ENCODE measurements around the gene REXO5.
"Not testable (repeated sequence)": the region's sequence is repeated elsewhere in the genome, so short reads cannot be mapped to it uniquely, and the experiment has no call there.

REXO5 gene

DNA sequence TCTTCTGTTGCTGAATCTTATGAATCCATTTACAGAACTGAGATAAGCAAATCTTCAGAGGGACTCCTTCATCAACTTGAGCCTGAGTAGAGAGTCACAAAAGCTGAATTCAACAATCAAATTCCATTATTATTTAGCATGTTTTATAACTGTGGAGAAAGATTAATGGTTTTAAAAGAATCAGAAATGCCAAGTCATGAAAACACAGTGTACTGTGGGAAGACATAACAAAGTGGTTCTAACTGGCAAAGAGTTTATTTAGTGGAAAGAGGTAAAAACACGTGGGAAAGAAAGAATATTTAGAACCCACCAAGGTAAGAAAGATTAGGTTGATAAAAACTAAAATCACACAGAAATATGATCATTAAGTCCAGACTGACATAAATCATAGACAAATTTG, 5.0 kb upstream of the REXO5 start:
- no peak for DNase-seq

DNA sequence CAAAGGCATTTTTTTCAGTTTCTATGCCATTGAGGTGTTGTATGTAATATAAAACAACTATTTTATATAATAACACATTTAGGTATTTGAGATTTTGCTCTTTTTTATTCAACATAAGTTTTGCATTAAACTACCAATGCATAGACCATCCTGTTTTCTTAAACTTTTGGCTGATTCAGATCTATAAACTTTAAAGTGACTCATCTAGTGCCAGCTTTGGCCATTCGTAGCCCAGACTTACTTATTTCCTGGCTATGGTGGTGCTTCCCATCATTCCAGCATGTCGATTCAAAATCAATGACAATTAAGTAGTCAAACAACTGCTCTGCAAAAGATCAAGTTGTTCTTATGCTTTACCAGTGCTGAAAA, 3.2 kb upstream of the REXO5 start:
- no peak for DNase-seq

DNA sequence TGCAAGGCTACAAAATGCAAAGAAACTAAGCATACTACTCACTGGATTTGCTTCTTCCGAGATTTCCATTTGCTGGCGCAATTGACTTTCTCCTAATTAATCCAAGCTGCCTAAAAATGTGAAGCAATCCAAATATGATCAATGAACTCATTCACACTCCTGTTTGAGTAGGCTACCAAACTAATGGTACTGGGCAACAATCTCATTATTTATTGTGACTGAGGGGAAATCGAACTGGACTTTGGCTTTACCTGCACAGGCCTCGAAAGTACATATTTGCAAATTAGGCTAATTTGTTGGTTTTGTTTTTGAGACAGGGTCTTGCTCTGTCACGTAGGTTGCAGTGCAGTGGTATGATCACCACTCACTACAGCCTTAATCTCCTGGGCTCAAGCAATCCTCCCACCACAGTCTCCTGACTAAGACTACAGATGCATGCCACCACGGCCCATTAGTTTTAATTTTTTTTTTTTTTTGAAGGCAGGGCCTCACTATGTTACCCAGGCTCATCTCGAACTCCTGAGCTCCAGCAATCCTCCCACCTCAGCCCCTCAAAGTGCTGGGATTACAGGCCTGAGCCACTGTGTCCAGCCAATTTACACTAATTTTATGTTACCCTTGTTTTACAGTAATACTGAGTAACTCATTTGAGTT, 2.6 kb upstream of the REXO5 start:
- no peak for DNase-seq

DNA sequence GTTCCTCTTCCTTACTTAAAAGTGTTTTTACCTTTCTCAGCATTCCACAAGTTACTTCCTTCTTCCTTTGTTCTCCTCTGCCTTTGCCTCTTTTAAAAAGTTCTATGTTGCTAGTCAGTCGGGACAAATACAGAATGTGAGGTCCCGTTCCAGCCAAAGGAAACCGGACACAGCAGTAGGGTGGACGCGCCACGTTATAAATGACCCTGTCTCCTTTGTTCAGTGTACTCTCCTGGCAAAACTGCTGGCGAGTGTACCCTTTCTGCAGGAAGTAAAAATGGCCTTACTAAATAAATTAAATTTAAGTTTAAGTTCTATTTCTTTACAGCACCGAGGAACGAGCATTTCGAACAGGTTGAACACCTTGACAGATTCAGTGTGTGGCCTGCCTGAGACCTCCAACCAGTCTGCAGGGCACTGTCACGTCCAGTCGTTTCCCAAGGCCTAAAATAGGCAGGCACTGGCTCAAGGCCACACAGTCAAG, 601 bp upstream of the REXO5 start:
- not testable (repeated sequence) for DNase-seq

- no peak for DNase-seq
Observed at GRCh38 chr16:20807862-20808261, 1.5 kb downstream of the REXO5 start.

- DNase-seq = no peak
Observed at GRCh38 chr16:20811889-20812439, 5.6 kb downstream of the REXO5 start.

GRCh38 chr16:20812510-20812909, 6.2 kb downstream of the REXO5 start:
- no peak for DNase-seq

DNA sequence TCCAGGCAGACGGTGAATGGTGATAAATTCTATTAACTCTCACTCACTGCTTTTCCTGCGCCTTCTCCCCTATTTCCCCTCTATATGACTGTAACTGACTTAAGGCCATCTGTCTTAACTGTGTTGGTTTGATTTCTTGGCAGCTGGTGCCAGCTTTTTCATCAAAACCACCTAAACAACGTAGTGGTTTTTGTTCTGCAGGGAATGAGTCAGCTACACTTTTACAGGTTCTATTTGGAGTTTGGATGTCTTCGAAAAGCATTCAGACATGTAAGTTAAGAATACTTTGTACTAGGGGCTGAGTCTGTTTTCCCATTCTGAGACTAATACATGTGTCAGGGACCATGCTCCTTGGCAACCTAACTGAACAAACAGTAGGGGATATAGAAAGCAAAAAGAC, 8.5 kb downstream of the REXO5 start:
- DNase-seq = no peak

- DNase-seq = no peak
Observed at GRCh38 chr16:20818929-20819585, 12.7 kb downstream of the REXO5 start.

- DNase-seq = no peak
Observed at GRCh38 chr16:20821682-20822081, 15.4 kb downstream of the REXO5 start.

GRCh38 chr16:20822521-20823325, 16.4 kb downstream of the REXO5 start:
- no peak for DNase-seq

DNA sequence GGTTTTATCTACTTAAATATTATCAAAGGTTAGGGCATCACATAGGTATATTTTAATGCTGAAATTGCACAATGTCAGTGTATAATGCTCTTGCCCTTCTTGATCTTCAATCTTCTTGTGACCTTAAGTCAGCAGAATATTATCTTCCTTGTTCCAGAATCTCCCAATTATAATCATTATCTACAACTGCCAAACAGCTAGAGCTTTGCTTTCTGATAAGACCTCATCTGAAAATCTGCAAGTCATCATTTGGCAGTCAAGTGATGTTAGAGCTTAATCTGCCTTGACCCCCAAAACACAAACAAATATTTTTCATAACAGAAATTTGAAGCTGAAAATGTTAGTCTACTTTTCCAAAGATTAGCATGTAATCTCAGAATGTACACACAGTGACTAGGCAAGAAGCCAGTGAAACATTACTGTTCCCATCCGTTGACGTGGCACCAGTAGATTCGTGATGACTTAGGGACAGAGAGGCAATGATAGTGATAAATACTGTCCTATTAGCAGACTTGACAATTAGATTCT, 19.8 kb downstream of the REXO5 start:
- DNase-seq = no peak

GRCh38 chr16:20829536-20829935, 23.2 kb downstream of the REXO5 start:
- DNase-seq = no peak

DNA sequence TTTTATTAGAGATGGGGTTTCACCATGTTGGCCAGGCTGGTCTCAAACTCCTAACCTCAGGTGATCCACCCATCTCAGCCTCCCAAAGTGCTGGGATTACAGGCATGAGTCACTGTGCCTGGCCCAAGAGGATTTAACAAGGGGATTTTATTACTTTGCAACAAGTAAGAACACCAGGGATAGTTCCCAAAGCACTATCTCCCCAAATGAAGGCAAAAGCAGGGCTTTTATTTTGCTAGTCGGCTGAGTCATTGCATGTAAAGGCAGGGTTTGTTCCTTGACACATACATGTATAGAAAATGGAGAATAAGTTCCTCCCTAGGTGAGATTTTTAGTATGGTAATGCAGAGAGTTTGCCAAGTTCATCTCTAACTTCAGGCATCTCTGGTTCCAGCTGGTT, 24.0 kb downstream of the REXO5 start:
- DNase-seq = no peak

DNA sequence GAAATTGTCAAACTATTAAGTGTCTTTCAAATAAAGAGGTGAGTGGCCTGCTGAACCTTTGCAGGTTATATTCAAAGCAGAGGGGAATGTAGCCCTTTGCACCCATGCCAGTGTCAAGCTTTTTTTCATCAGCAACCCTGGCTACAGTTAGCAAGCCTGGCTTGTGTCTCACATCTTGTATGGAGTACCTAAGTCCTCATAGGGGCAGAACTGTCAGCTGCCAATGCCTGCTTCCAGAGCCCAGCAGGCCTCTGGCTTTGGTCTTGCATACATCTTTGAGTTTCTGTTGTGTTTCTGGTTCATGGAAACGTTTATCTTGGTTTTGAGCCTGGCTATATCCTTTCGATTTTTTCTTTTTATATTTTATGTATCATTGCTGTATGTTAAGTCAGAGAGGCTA, 26.8 kb downstream of the REXO5 start:
- no peak for DNase-seq

- no peak for DNase-seq
Observed at GRCh38 chr16:20838240-20838639, 31.9 kb downstream of the REXO5 start.

DNA sequence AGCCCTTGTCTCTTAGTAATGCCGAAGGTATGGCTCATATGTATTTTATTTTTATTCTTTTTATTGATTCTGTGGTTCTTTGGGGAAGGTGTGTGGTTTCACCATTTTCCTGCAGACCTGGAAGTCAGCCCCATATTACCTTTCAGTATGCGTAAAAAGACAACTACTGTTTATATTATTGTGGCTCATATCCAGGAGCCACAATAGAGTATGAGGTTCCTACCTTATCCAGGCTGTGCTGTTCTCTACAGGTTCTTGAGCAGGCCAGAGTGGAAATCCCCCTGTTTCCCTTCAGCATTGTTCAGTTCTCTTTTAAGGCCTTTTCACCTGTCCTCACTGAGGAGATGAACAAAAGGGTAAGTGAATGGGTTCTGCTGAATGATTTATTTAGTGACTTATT, 33.2 kb downstream of the REXO5 start:
- DNase-seq = no peak

DNA sequence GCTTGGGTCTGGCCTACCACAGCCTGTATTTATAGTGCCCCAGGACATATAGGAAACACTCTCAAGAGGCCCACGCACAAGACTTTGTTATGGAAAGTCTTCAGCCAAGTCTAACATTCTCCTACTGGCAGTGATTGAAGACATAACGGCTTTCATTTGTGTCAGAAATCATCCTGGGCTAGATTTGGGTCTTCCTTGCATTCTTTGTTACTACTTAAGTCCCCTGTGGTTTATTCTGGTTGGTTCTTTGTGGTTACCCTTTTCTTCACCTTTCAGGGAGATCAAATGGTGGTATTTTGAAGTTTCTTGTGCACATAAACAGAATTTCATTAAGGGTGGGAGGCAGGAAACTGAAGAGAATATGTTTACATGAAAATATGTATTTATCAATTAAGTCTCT, 37.7 kb downstream of the REXO5 start:
- DNase-seq = no peak

DNA sequence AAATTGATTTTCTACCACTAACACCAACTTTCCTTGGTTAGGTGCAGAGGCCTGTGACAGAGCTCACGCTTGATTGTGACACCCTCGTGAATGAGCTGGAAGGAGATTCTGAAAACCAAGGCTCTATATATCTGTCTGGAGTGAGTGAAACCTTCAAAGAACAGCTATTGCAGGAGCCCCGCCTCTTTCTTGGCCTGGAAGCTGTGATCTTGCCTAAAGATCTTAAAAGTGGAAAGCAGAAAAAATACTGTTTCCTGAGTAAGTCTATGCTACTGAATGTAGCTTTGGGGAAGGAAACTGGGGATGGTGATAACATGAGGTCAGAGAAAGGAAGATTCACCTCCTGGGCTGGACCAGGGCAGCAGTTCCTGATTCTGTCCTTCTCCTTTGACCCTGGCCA, 38.3 kb downstream of the REXO5 start:
- peak; percentile 27 for DNase-seq

DNA sequence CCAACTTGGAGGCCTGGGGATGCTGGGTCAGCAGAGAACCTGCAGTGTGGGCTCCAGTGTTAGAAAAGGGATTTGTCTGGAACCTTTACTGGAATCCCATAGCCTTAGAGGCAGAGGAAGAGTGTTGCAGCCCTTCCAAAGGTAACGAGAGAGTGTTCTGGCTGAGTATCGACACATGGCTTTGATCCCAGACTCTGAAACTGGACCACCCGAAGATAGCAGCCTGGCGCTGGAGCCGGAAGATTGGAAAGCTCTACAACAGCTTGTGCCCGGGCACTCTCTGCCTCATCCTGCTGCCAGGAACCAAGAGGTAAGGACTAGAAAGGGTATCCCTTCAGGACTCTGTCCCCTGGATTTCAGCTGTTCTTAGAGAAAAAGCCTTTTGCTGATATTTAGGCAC, 39.7 kb downstream of the REXO5 start:
- DNase-seq = no peak

DNA sequence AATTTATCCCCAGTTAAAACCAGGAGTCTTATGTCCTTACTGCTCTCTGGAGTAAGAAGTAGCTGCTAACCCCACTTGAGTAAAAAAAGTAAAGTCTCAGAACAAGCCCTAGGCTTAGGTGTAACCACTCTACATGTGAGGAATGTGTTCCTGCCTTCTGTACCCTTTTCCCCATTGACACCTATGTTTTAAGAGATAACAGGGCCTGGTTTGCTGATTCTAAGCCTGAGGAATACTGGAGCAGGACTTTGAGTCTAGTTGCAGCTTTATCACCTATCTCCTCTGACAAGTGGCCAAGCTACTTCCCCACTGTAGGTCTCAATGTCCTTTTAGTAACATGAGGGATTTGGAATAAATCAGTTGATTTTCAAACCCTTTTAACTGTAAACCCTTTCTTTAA, 40.2 kb downstream of the REXO5 start:
- no peak for DNase-seq

DNA sequence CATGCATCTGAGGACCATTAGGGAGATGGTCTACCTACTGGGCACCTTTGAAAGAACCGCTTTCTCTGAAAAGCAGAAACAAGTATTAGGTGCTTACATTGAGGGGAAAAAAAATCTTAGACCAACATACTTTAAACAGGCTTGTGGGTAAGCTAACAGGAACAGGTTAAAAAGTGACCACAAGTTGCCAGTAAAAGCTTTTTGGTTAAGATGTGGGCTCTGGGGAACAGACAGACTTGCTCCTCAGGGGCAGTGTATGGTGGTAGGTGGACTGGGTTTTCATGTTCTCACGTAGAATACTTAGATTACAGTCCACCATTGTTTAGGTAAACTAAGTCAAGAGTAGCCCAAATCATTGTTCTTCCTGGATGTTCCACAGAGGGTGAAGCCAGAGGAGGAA, 41.2 kb downstream of the REXO5 start:
- DNase-seq = no peak

DNA sequence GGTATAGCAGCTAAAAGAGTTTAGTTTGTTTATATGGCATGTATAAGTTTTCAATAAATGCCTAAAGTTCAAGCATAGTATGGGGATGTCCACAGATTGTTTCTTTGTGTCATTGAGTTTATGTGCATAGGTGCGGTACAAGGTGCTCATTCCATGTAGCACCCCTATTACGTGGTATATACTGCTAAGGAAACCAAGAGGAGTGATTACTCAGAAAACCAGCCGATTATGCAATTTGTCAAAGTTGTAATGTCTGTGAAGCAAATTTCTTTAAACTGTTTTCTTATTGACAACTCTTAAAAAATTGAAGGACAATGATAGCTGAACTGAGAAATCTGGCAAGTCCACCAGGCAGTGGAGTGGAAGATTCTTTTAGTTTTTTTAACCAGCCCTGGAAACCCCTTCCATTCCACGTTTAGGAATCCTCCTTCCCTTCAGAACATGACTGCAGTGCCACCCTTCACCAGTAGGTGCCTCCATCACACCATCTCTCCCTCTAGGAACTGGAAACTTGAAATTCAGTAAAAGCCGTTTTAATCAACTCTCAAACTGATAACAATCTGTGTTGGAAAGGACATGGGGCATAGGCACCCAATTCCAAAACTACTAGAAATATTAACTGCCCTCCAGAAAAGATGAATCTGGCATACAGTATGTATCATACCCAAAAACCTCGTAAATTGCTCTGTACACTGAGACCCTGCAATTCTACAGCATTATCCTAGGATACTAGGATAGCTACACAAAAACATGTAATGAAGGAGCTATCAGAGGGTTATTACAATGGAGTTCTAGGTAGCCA, 43.5 kb downstream of the REXO5 start:
- peak; percentile 76 for DNase-seq
